GM12878 (cell line): Measurements from ENCODE around the gene CAMK2B. TPM values are rescaled to one million over a fixed set of nuclear protein-coding genes. Genes with fewer than 3 reads are reported as not detected.

Experiments
- ATAC-seq: fragments of 200-7000 bp; cut with Tn5 transposase; 3 replicates; pipeline ENCODE4 v1.9.1; 2020; ENCODE audit warnings: mild to moderate bottlenecking, moderate library complexity
- BruUV-seq: library from RNA; stranded (reverse); fragments of 400-500 nt; replicated peaks from 2 replicates; lab custom pipeline; 2021; lab: Mats Ljungman, UMichigan
- CTCF ChIA-PET: fragments of 300-600 bp; sonication (Branson Sonifier 250); formaldehyde crosslinking; extraction: SDS; loops from one replicate; lab custom pipeline; 2021; ENCODE audit warnings: inconsistent platforms; lab: Yijun Ruan, JAX
- POLR2A ChIA-PET: fragments of 350-600 bp; formaldehyde crosslinking; extraction: SDS; loops from one replicate; lab custom pipeline; 2021; ENCODE audit warnings: inconsistent platforms; lab: Charles Lee
- RAD21 ChIA-PET: fragments of 300-600 bp; sonication (Branson Sonifier 250); formaldehyde crosslinking; loops from one replicate; lab custom pipeline; 2023; ENCODE audit warnings: antibody characterized with exemption; ENCODE audit not compliant: unreplicated experiment; lab: Charles Lee
- SMC1A ChIA-PET: fragments of 300-600 bp; sonication (Branson Sonifier 250); formaldehyde crosslinking; loops from one replicate; lab custom pipeline; 2023; ENCODE audit not compliant: unreplicated experiment, uncharacterized antibody; lab: Charles Lee
- DNase-seq: peaks from one replicate; pipeline ENCODE4 v3.0.0-alpha.2; 2011; ENCODE audit warnings: low read depth, low spot score
- FAIRE-seq: peaks from 3 replicates; lab custom pipeline; 2011; peaks lifted over from hg19 to GRCh38; lab: Jason Lieb, UNC
- H2AFZ ChIP-seq: 2 replicates; pipeline ENCODE4 v1.6.0; 2011; ENCODE audit warnings: low read depth, low read length, control low read depth; ENCODE audit not compliant: control insufficient read depth
- H3K27ac ChIP-seq: 2 replicates; pipeline ENCODE4 v1.5.1; 2011; ENCODE audit warnings: control low read depth; ENCODE audit not compliant: control insufficient read depth, insufficient read depth
- H3K27me3 ChIP-seq, 2 experiments: replicated peaks in 1 of 2; 2 replicates each; pipeline versions ENCODE4 v1.6.0 to v1.6.1; 2011; ENCODE audit warnings: low read length in 1 of 2; ENCODE audit not compliant: control insufficient read depth in 2 of 2, insufficient read depth in 2 of 2
- H3K36me3 ChIP-seq, 2 experiments: 2 replicates each; pipeline ENCODE4 v1.5.1; 2011; ENCODE audit warnings: low read length in 1 of 2; ENCODE audit not compliant: control insufficient read depth in 2 of 2, insufficient read depth in 2 of 2
- H3K4me1 ChIP-seq: 2 replicates; pipeline ENCODE4 v1.6.1; 2011; ENCODE audit warnings: mild to moderate bottlenecking, low read length, moderate library complexity, mixed read lengths; ENCODE audit not compliant: control insufficient read depth, insufficient read depth
- H3K4me2 ChIP-seq: 2 replicates; pipeline ENCODE4 v1.6.0; 2011; ENCODE audit warnings: control low read depth; ENCODE audit not compliant: control insufficient read depth, insufficient read depth
- H3K4me3 ChIP-seq: fragments of 200-600 bp; sonication (generic); 2 replicates; pipeline ENCODE4 v1.5.1; 2016
- H3K79me2 ChIP-seq: 2 replicates; pipeline ENCODE4 v1.6.0; 2011; ENCODE audit warnings: low read length; ENCODE audit not compliant: control insufficient read depth, insufficient read depth
- H3K9ac ChIP-seq: 2 replicates; pipeline ENCODE4 v1.8.0; 2011; ENCODE audit warnings: low read length, control low read depth, mixed read lengths; ENCODE audit not compliant: control insufficient read depth, insufficient read depth
- H3K9me3 ChIP-seq: replicated peaks from 3 replicates; pipeline ENCODE4 v1.5.1; 2011; ENCODE audit warnings: mild to moderate bottlenecking, low read length; ENCODE audit not compliant: control insufficient read depth, insufficient read depth
- H4K20me1 ChIP-seq: 2 replicates; pipeline ENCODE4 v1.6.0; 2011; ENCODE audit not compliant: control insufficient read depth, insufficient read depth
- BCLAF1 ChIP-seq: fragments of 450-650 bp; IDR thresholded peaks from 2 replicates; pipeline ENCODE4 v1.6.1; 2017; ENCODE audit warnings: antibody characterized with exemption, mild to moderate bottlenecking, moderate library complexity
- BMI1 ChIP-seq: fragments of 450-650 bp; IDR thresholded peaks from 2 replicates; pipeline ENCODE4 v1.6.1; 2016; ENCODE audit warnings: mild to moderate bottlenecking, moderate library complexity, borderline replicate concordance
- CBX3 ChIP-seq: fragments of 200-600 bp; sonication (generic); IDR thresholded peaks from 2 replicates; pipeline ENCODE4 v1.6.1; 2016; ENCODE audit warnings: low read depth, borderline replicate concordance
- E2F4 ChIP-seq: IDR thresholded peaks from 2 replicates; pipeline ENCODE4 v1.6.1; 2012; ENCODE audit warnings: low read depth, low read length, improper control_type of control experiment
- E4F1 ChIP-seq: fragments of 450-650 bp; IDR thresholded peaks from 2 replicates; pipeline ENCODE4 v1.6.1; 2018; ENCODE audit warnings: borderline replicate concordance, mild to moderate bottlenecking; ENCODE audit not compliant: partially characterized antibody
- IKZF2 ChIP-seq, 2 experiments: fragments of 450-650 bp; IDR thresholded peaks; 2 replicates each; pipeline ENCODE4 v1.6.1; 2017; ENCODE audit warnings: mild to moderate bottlenecking in 2 of 2, moderate library complexity in 2 of 2
- MTA2 ChIP-seq: fragments of 450-650 bp; IDR thresholded peaks from 2 replicates; pipeline ENCODE4 v1.6.1; 2016; ENCODE audit warnings: low read depth, mild to moderate bottlenecking, moderate library complexity
- PAX5 ChIP-seq: IDR thresholded peaks from 2 replicates; pipeline ENCODE4 v1.6.1; 2011; ENCODE audit warnings: low read depth, low read length, borderline replicate concordance
- PBX3 ChIP-seq: IDR thresholded peaks from 2 replicates; pipeline ENCODE4 v1.6.1; 2011; ENCODE audit warnings: mild to moderate bottlenecking, low read depth, low read length, moderate library complexity; ENCODE audit not compliant: insufficient replicate concordance
- SMC3 ChIP-seq: IDR thresholded peaks from 2 replicates; pipeline ENCODE4 v1.6.1; 2011; ENCODE audit warnings: low read length, improper control_type of control experiment, borderline replicate concordance
- ZNF687 ChIP-seq: fragments of 450-650 bp; IDR thresholded peaks from 2 replicates; pipeline ENCODE4 v1.6.1; 2017; ENCODE audit warnings: mild to moderate bottlenecking, moderate library complexity
- WGBS: methylation state at CpG from one replicate; pipeline ENCODE4 v1.1.6; 2016; ENCODE audit warnings: low lambda C conversion rate; ENCODE audit not compliant: insufficient replicate concordance, insufficient coverage; ENCODE audit errors: missing lambda C conversion rate; 5-methylcytosine and 5-hydroxymethylcytosine counted together
- in situ Hi-C: fragments of 300-500 bp; cut with MboI; formaldehyde crosslinking; loops from 9 replicates; pipeline ENCODE4 v1.14.3; 2018; ENCODE audit warnings: mixed read lengths
- intact Hi-C: fragments of 100-400 bp; cut with micrococcal nuclease; formaldehyde crosslinking; loops from one replicate; pipeline ENCODE4 v1.14.2; 2022; ENCODE audit not compliant: unreplicated experiment
- polyA plus RNA-seq, 11 experiments: library from polyadenylated mRNA; depleted of rRNA in 4 of 11; unstranded in 6 of 11; stranded (reverse) in 5 of 11; fragments of >200 nt; fragmentation: Nextera tagmentation in 4 of 11; fragmentation: Illumina TruSeq in 1 of 11; extraction: Ambion mirVana in 4 of 11; extraction: Trizol in 1 of 11; gene quantifications; 1 replicate in 1 of 11; 2 replicates in 10 of 11; pipeline versions ENCODE4 v1.2.1 to v1.2.3, GENCODE V29; 2011 to 2016; ENCODE audit warnings: inconsistent platforms in 2 of 11, missing spikeins in 2 of 11, low read depth in 1 of 11
- total RNA-seq, 4 experiments: library from RNA; depleted of rRNA in 3 of 4; stranded (reverse); fragments of >200 nt in 3 of 4; fragmentation: Illumina TruSeq in 1 of 4; extraction: Trizol in 1 of 4; gene quantifications; 2 replicates each; pipeline versions ENCODE4 v1.2.1 to v1.2.3, GENCODE V29; 2013 to 2021

CAMK2B gene
- total and polyA plus RNA-seq, 10 of the 15 experiments (the other 5 are each of a cell fraction or from before 2014, with no cell fraction given): 0.06 to 0.23 (median 0.11) TPM; not detected in 5

GRCh38 chr7:44212018-44212417 lies 113.4 kb downstream of the CAMK2B start:
- no peaks in the 10 kb centered on the region; the same call in 1 of the 2 replicates for H4K20me1 ChIP-seq
- ChIA-PET POLR2A (no interaction called here), CTCF (no interaction called here), SMC1A (interaction anchor here (0.6 to 1.1 kb wide), 3 partner anchors 131 to 302 kb away, joined by 3 to 4 read pairs (median 3); no protein-coding TSS in a partner anchor), RAD21 (no interaction called here)
- no peaks in the 10 kb centered on the region for H3K79me2 ChIP-seq
- 94% methylated on average over 6 of the region's 6 CpGs for WGBS
- intact Hi-C loops (no loop called here), in situ Hi-C loops (no loop called here)
- no peak for FAIRE-seq
- H3K9ac ChIP-seq: no peak overlapping the region
- H2AFZ ChIP-seq: no peak overlapping the region
- no peak for ATAC-seq
- no peaks in the 10 kb centered on the region for H3K9me3 ChIP-seq
- no peaks in the 10 kb centered on the region for H3K27me3 ChIP-seq
- BruUV-seq: no TSS peak
- peaks cover 7% of the 10 kb centered on the region for H3K4me1 ChIP-seq
- no peak for DNase-seq
- no peak overlapping the region for H3K27ac ChIP-seq
- H3K4me3 ChIP-seq: no peak overlapping the region
- peaks cover 25 to 27% of the 10 kb centered on the region in 2 experiments for H3K36me3 ChIP-seq
- no peak overlapping the region for H3K4me2 ChIP-seq
- TF ChIP-seq CBX3 (no peak), BMI1 (no peak), IKZF2 (IDR thresholded peaks at IDR 0.05) (no peak), E4F1 (no peak), E2F4 (no peak), PAX5 (no peak), PBX3 (no peak), SMC3 (no peak), ZNF687 (no peak), MTA2 (no peak), BCLAF1 (no peak)
